Liver (tissue), 9 donors: ENCODE measurements around the gene PPP6R3. TPM values are rescaled to one million over a fixed set of nuclear protein-coding genes. Genes with fewer than 3 reads are reported as not detected.

Experiments
- DNase-seq: peaks from one replicate; pipeline ENCODE4 v3.0.0-alpha.2; 2017; ENCODE audit warnings: low spot score
- H3K27ac ChIP-seq, 2 donors: one replicate each; pipeline ENCODE4 v1.7.0; 2013; ENCODE audit warnings: inconsistent platforms in 2 of 2, low read length in 2 of 2, control low read depth in 1 of 2, low read depth in 1 of 2, mild to moderate bottlenecking in 1 of 2
- H3K27me3 ChIP-seq, 4 donors: one replicate each; pipeline versions ENCODE4 v1.6.1 to v1.7.0; 2013; ENCODE audit warnings: low read length in 3 of 4, inconsistent platforms in 1 of 4, mild to moderate bottlenecking in 1 of 4, moderate library complexity in 1 of 4; ENCODE audit not compliant: control insufficient read depth in 4 of 4, insufficient read depth in 4 of 4
- H3K36me3 ChIP-seq, 4 donors: one replicate each; pipeline versions ENCODE4 v1.6.1 to v1.7.0; 2013; ENCODE audit warnings: low read length in 3 of 4, mild to moderate bottlenecking in 3 of 4, low read depth in 1 of 4, moderate library complexity in 1 of 4; ENCODE audit not compliant: control insufficient read depth in 4 of 4, insufficient read depth in 3 of 4
- H3K4me1 ChIP-seq, 4 donors: one replicate each; pipeline versions ENCODE4 v1.6.1 to v1.7.0; 2013; ENCODE audit warnings: low read length in 3 of 4, mild to moderate bottlenecking in 3 of 4, moderate library complexity in 1 of 4; ENCODE audit not compliant: control insufficient read depth in 4 of 4, insufficient read depth in 4 of 4
- H3K4me3 ChIP-seq, 3 donors: one replicate each; pipeline versions ENCODE4 v1.6.1 to v1.7.0; 2013; ENCODE audit warnings: low read length in 3 of 3, control low read depth in 1 of 3, low read depth in 1 of 3, mild to moderate bottlenecking in 1 of 3
- H3K9ac ChIP-seq, 2 donors: one replicate each; pipeline ENCODE4 v1.7.0; 2013; ENCODE audit warnings: low read length in 2 of 2, mild to moderate bottlenecking in 2 of 2, moderate library complexity in 2 of 2, control low read depth in 1 of 2, low read depth in 1 of 2
- H3K9me3 ChIP-seq, 4 donors: one replicate each; pipeline versions ENCODE4 v1.6.1 to v1.7.0; 2013; ENCODE audit warnings: low read length in 3 of 4; ENCODE audit not compliant: control insufficient read depth in 4 of 4
- ATF3 ChIP-seq: IDR thresholded peaks from 2 replicates; pipeline ENCODE4 v1.6.1; 2016; ENCODE audit warnings: antibody characterized with exemption
- CTCF ChIP-seq: fragments of 150-350 bp; IDR thresholded peaks from 2 replicates; pipeline ENCODE4 v1.5.1; 2017; ENCODE audit warnings: improper control_type of control experiment, low read depth, low read length; ENCODE audit not compliant: missing input control
- EGR1 ChIP-seq, 2 donors: IDR thresholded peaks; 2 replicates each; pipeline ENCODE4 v1.6.1; 2016 to 2018; ENCODE audit warnings: antibody characterized with exemption in 2 of 2, low read depth in 2 of 2
- FOXA1 ChIP-seq: IDR thresholded peaks from 2 replicates; pipeline ENCODE4 v1.6.1; 2016; ENCODE audit warnings: antibody characterized with exemption
- FOXA2 ChIP-seq: IDR thresholded peaks from 2 replicates; pipeline ENCODE4 v1.6.1; 2016; ENCODE audit warnings: antibody characterized with exemption
- GABPA ChIP-seq, 2 donors: IDR thresholded peaks in 1 of 2; conservative IDR thresholded peaks in 1 of 2; 2 replicates each; pipeline ENCODE4 v1.6.1; 2016; ENCODE audit warnings: antibody characterized with exemption in 2 of 2, mild to moderate bottlenecking in 1 of 2, moderate library complexity in 1 of 2
- HNF4A ChIP-seq, 2 donors: conservative IDR thresholded peaks; 2 replicates each; pipeline ENCODE4 v1.6.1; 2016; ENCODE audit warnings: antibody characterized with exemption in 2 of 2, mild to moderate bottlenecking in 2 of 2
- MAX ChIP-seq: IDR thresholded peaks from 2 replicates; pipeline ENCODE4 v1.6.1; 2016; ENCODE audit warnings: antibody characterized with exemption
- NR2F2 ChIP-seq: IDR thresholded peaks from 2 replicates; pipeline ENCODE4 v1.6.1; 2016; ENCODE audit warnings: antibody characterized with exemption
- RAD21 ChIP-seq, 2 donors: IDR thresholded peaks; 2 replicates each; pipeline ENCODE4 v1.6.1; 2016; ENCODE audit warnings: antibody characterized with exemption in 2 of 2, mild to moderate bottlenecking in 2 of 2
- REST ChIP-seq: IDR thresholded peaks from 2 replicates; pipeline ENCODE4 v1.6.1; 2016; ENCODE audit warnings: antibody characterized with exemption, mild to moderate bottlenecking
- RXRA ChIP-seq, 2 donors: IDR thresholded peaks; 2 replicates each; pipeline ENCODE4 v1.6.1; 2017 to 2018; ENCODE audit warnings: antibody characterized with exemption in 2 of 2, mild to moderate bottlenecking in 1 of 2
- SP1 ChIP-seq: IDR thresholded peaks from 2 replicates; pipeline ENCODE4 v1.6.1; 2018; ENCODE audit warnings: antibody characterized with exemption, mild to moderate bottlenecking
- TAF1 ChIP-seq: conservative IDR thresholded peaks from 2 replicates; pipeline ENCODE4 v1.6.1; 2016; ENCODE audit warnings: antibody characterized with exemption, mild to moderate bottlenecking
- YY1 ChIP-seq: IDR thresholded peaks from 2 replicates; pipeline ENCODE4 v1.6.1; 2016; ENCODE audit warnings: antibody characterized with exemption, mild to moderate bottlenecking
- ZBTB33 ChIP-seq: IDR thresholded peaks from 2 replicates; pipeline ENCODE4 v1.6.1; 2016; ENCODE audit warnings: antibody characterized with exemption
- WGBS: extraction: QIAGEN DNeasy Blood & Tissue Kit; methylation state at CpG from one replicate; pipeline ENCODE4 v1.1.7; 2013; 5-methylcytosine and 5-hydroxymethylcytosine counted together
- polyA plus RNA-seq, 2 donors: library from polyadenylated mRNA; stranded (reverse) in 1 of 2; unstranded in 1 of 2; fragments of 200-250 nt in 1 of 2; fragments of >200 nt in 1 of 2; fragmentation: Nextera tagmentation in 1 of 2; extraction: Ambion mirVana in 1 of 2; gene quantifications; one replicate each; pipeline versions ENCODE4 v1.2.1 to v1.2.3, GENCODE V29; 2013 to 2015
- total RNA-seq, 2 donors: library from RNA; depleted of rRNA; stranded (reverse); fragments of >200 nt; gene quantifications; one replicate each; pipeline ENCODE4 v1.2.3, GENCODE V29; 2014
- donor health status: healthy.
- donor health status: healthy.
- donor health status: healthy.
- donor health status: healthy.
- donor health status: healthy.

Gene PPP6R3
- total and polyA plus RNA-seq, 4 donors = 12.3 to 101 (median 58.1) TPM

GRCh38 chr11:68655806-68656205 lies 195.3 kb downstream of the PPP6R3 start:
- no peak overlapping the region for H3K4me3 ChIP-seq
- H3K4me1 ChIP-seq = no peaks in the 10 kb centered on the region
- H3K9me3 ChIP-seq = peaks cover 0 to 8% (median 4%) of the 10 kb centered on the region in 4 donors
- 89% methylated on average over 8 of the region's 8 CpGs for WGBS
- no peak for TF ChIP-seq GABPA (IDR thresholded peaks at IDR 0.05 in 1 of 2, conservative IDR thresholded peaks at IDR 0.05 in 1 of 2)
- TF ChIP-seq YY1 = no peak
- no peak for TF ChIP-seq TAF1
- H3K27ac ChIP-seq = no peak overlapping the region
- H3K9ac ChIP-seq = no peak overlapping the region
- H3K36me3 ChIP-seq = no peaks in the 10 kb centered on the region
- no peak for DNase-seq
- H3K27me3 ChIP-seq = no peaks in the 10 kb centered on the region

GRCh38 chr11:68657021-68657780 lies 196.6 kb downstream of the PPP6R3 start:
- H3K27me3 ChIP-seq = no peaks in the 10 kb centered on the region
- H3K36me3 ChIP-seq = no peaks in the 10 kb centered on the region
- TF ChIP-seq FOXA2 = no peak
- no peak for TF ChIP-seq FOXA1
- TF ChIP-seq SP1 = no peak
- no peak for TF ChIP-seq CTCF
- TF ChIP-seq GABPA (IDR thresholded peaks at IDR 0.05 in 1 of 2, conservative IDR thresholded peaks at IDR 0.05 in 1 of 2) = no peak
- TF ChIP-seq REST = no peak
- no peak for TF ChIP-seq RXRA (IDR thresholded peaks at IDR 0.05)
- no peak for TF ChIP-seq YY1
- TF ChIP-seq ATF3 = no peak
- TF ChIP-seq NR2F2 = no peak
- TF ChIP-seq HNF4A (conservative IDR thresholded peaks at IDR 0.05) = no peak
- TF ChIP-seq ZBTB33 = no peak
- no peak for TF ChIP-seq EGR1 (IDR thresholded peaks at IDR 0.05; ENCODE audit: low read depth in 2 of 2)
- TF ChIP-seq TAF1 = no peak
- TF ChIP-seq MAX = no peak
- no peak for TF ChIP-seq RAD21 (IDR thresholded peaks at IDR 0.05)
- no peak overlapping the region for H3K4me3 ChIP-seq
- peaks cover 0 to 8% (median 4%) of the 10 kb centered on the region in 4 donors for H3K9me3 ChIP-seq
- no peak overlapping the region for H3K9ac ChIP-seq
- no peak for DNase-seq
- no peaks in the 10 kb centered on the region for H3K4me1 ChIP-seq
- WGBS = 89% methylated on average over 11 of the region's 11 CpGs
- H3K27ac ChIP-seq = no peak overlapping the region
